GM10266 (cell line): ENCODE measurements around the gene VPS26A.
"Not testable (repeated sequence)": the region's sequence is repeated elsewhere in the genome, so short reads cannot be mapped to it uniquely, and the experiment has no call there.

Experiments
- DNase-seq: peaks from one replicate; pipeline ENCODE4 v3.0.0; 2012; ENCODE audit errors: extremely low spot score
- TF ChIP-seq, protein P1 (sequence below): IDR thresholded peaks from 2 replicates; pipeline ENCODE4 v1.5.1; 2012; ENCODE audit warnings: mild to moderate bottlenecking, low read depth; ENCODE audit not compliant: control insufficient read depth, insufficient read depth; ENCODE audit errors: missing control alignments

VPS26A gene

DNA sequence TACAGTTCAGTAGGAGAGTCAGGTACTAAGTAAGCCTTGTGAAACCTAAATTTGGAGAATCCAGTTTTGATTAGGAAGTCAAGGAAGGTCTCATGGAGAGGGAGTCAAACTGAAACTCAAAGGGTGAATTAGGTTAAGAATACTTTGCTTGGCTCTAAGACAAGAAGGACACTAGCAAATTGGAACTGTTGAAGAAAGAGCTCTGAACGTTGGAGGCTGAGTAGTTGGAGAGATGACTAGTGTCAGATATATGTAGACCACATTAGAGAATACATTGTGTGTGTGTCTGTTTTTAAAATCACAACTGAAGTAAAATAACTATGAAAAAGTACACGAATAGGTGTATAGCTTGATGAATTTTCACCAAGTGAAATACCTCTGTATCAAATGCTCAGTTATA, 6.3 kb downstream of the VPS26A start:
- TF ChIP-seq, protein P1, sequence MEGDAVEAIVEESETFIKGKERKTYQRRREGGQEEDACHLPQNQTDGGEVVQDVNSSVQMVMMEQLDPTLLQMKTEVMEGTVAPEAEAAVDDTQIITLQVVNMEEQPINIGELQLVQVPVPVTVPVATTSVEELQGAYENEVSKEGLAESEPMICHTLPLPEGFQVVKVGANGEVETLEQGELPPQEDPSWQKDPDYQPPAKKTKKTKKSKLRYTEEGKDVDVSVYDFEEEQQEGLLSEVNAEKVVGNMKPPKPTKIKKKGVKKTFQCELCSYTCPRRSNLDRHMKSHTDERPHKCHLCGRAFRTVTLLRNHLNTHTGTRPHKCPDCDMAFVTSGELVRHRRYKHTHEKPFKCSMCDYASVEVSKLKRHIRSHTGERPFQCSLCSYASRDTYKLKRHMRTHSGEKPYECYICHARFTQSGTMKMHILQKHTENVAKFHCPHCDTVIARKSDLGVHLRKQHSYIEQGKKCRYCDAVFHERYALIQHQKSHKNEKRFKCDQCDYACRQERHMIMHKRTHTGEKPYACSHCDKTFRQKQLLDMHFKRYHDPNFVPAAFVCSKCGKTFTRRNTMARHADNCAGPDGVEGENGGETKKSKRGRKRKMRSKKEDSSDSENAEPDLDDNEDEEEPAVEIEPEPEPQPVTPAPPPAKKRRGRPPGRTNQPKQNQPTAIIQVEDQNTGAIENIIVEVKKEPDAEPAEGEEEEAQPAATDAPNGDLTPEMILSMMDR = no peak
- no peak for DNase-seq

DNA sequence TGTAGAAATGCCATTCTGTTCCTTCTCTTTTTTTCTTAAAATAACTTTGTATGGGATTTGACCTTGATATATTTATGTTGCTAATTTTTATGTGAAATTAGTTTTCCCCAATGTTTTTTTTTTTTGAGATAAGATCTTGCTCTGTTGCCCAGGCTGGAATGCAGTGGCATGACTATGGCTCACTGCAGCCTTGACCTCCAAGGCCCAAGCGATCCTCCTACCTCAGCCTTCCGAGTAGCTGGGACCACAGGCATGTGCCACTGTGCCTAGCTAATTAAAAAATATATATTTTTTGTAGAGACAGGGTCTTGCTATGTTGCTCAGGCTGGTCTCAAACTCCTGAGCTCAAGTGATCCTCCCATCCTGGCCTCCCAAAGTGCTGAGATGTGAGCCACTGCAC, 16.0 kb downstream of the VPS26A start:
- TF ChIP-seq, protein P1 = no peak
- no peak for DNase-seq

DNA sequence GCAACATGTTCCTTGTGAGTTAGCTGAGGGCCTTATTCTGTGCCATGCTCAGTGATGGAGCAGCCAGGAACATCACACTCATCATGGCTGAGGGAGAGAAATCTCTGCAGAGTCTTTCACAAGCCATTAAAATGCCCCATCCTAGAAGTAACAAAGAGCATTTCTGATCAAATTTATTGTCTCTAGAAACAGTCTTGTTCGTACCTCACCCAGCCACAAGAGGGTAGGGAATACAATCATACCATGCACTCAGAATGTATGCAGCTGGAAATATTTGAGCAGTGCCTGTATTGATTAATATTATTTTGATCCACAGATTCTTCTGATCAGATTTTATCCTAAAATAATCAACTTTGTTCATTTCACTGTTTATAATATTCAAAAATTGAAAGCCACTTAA, 17.3 kb downstream of the VPS26A start:
- DNase-seq = no peak
- TF ChIP-seq, protein P1 = no peak

DNA sequence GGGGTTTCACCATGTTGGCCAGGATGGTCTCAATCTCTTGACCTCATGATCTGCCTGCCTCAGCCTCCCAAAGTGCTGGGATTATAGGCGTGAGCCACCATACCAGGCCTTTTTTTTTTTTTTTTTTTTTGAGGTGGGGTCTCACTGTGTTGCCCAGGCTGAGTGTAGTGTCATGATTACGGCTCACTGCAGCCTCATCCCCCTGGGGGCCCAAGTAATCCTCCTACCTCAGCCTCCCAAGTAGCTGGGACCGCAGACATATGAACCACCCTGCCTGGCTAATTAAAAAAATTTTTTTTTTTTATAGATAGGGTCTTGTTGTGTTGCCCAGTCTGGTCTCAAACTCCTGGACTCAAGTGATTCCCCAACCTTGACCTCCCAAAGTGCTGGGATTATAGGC, 18.1 kb downstream of the VPS26A start:
- not testable (repeated sequence) for DNase-seq

DNA sequence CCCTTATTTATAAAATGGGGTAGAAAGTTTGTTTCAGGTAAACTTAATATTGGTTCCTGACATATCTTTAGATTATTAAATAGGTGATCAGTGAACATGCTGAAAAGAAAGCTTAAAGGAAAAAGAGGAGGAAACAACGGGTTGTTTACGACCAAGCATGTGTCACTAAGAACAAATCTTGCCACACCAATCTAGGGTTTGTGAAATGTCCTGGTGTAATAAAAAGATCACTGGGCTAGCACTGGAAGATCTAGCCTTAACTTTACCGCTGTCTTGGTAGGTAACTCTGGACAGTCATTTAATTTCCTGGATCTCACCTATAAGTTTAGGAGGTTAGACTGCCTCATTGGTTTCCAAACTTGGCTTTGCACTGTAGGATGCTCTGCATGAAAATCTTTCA, 19.0 kb downstream of the VPS26A start:
- TF ChIP-seq, protein P1 = no peak
- DNase-seq = no peak

DNA sequence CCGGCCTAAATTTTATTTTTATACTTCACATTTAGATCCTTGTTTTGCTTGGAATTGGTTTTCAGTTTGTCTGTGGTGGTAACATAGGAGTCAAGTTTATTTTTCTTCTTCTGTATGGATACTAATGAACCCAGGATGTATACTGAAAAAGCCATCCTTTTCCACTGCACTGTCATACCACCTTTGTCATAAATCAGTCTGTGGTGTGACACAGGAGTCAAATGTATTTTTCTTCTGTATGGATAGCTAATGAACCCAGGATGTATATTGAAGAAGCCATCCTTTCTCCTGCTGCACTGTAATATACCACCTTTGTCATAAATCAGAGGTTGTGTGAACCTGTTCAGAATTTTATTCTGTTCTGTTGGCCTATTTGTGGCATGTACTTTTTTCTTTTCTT, 21.4 kb downstream of the VPS26A start:
- no peak for DNase-seq
- TF ChIP-seq, protein P1 = no peak

DNA sequence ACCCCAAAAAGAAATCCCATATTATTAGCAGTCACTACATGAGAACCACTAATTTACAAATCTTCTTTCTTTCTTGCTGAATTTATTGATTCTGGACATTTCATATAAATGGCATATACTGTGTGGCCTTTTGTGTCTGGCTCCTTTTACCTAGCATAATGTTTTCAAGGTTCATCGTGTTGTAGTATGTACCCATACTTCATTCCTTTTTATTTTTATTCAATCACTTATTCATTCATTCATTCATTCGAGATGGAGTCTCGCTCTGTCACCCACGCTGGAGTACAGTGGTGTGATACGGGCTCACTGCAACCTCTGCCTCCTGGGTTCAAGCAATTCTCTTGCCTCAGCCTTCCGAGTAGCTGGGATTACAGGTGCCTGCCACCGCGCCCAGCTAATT, 21.9 kb downstream of the VPS26A start:
- TF ChIP-seq, protein P1 = no peak
- DNase-seq = no peak

DNA sequence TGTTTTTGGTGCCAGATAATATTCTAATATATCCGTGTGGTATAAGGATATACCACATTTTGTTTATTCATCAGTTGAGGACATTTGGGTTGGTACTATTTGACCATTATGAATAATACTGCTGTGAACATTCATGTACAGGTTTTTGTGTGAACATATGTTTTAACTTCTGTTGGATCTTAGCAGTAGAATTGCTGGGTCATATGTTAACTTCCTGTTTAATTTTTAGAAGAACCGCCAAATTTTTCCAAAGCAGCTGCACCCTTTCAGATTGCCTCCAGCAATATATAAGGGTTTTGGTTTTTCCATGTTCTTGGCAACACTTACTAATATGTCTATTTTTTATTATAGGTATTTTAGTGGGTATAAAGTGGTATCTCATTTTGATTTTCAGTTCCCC, 22.8 kb downstream of the VPS26A start:
- TF ChIP-seq, protein P1 = no peak
- no peak for DNase-seq
